Natural killer cell treated with Interleukin-12 subunit alpha and Interleukin-12 subunit beta and Interleukin-15 and Interleukin-18, amount 100 ng/mL, for 72 hours (primary cell): ENCODE results near the gene SERAC1. TPM values are rescaled to one million over a fixed set of nuclear protein-coding genes. Genes with fewer than 3 reads are reported as not detected.
A peak's percentile ranks its signal among the peaks of the same experiment; 100 is the strongest.
"Not testable (repeated sequence)": the region's sequence is repeated elsewhere in the genome, so short reads cannot be mapped to it uniquely, and the experiment has no call there.

ENCODE experiments used
- ATAC-seq, 2 donors: fragments of 150-1000 bp; cut with Tn5 transposase in 1 of 2; sonication (Bioruptor Pico), chemical (Tn5 transposase) in 1 of 2; 2 replicates each; pipeline ENCODE4 v1.10.0; 2021
- DNase-seq: peaks from one replicate; pipeline ENCODE4 v3.0.0; 2022; ENCODE audit warnings: low spot score
- H3K27ac Mint-ChIP-seq, 2 donors: 1 replicate in 1 of 2; 2 replicates in 1 of 2; pipeline ENCODE4 v1.8.0; 2022; ENCODE audit warnings: mixed read lengths in 2 of 2, mild to moderate bottlenecking in 1 of 2, moderate library complexity in 1 of 2
- H3K27me3 Mint-ChIP-seq, 2 donors: 1 replicate in 1 of 2; 2 replicates in 1 of 2; pipeline ENCODE4 v1.8.0; 2022; ENCODE audit warnings: mixed read lengths in 2 of 2
- H3K36me3 Mint-ChIP-seq: one replicate; pipeline ENCODE4 v1.8.0; 2022; ENCODE audit warnings: mixed read lengths
- H3K4me1 Mint-ChIP-seq, 2 donors: 1 replicate in 1 of 2; 2 replicates in 1 of 2; pipeline ENCODE4 v1.8.0; 2022; ENCODE audit warnings: low read depth in 2 of 2, mixed read lengths in 2 of 2, mild to moderate bottlenecking in 1 of 2
- H3K4me3 Mint-ChIP-seq: one replicate; pipeline ENCODE4 v1.8.0; 2022; ENCODE audit warnings: mixed read lengths
- H3K9me3 Mint-ChIP-seq: 2 replicates; pipeline ENCODE4 v1.8.0; 2022; ENCODE audit warnings: mixed read lengths
- total RNA-seq, 2 donors: library from RNA; stranded (reverse); gene quantifications; one replicate each; pipeline ENCODE4 v1.2.3, GENCODE V29; 2022

The SERAC1 gene
- total RNA-seq, 2 donors from 2014 or later, result 4.9 to 7.9 TPM

- Mint-ChIP-seq H3K9me3 (no peaks in the 10 kb centered on the region), H3K27me3 (no peaks in the 10 kb centered on the region), H3K4me3 (no peak overlapping the region), H3K4me1 (peaks cover 3 to 7% of the 10 kb centered on the region in 2 donors), H3K27ac (no peak overlapping the region), H3K36me3 (peaks cover 12% of the 10 kb centered on the region)
- ATAC-seq (no peak), DNase-seq (no peak)
Observed at GRCh38 chr6:158191032-158191431, 23.0 kb upstream of the SERAC1 start.

- H3K4me1 Mint-ChIP-seq, result peaks cover 7 to 11% of the 10 kb centered on the region in 2 donors
- peaks cover 12% of the 10 kb centered on the region for H3K36me3 Mint-ChIP-seq
Observed at GRCh38 chr6:158188591-158188990, 20.5 kb upstream of the SERAC1 start.

GRCh38 chr6:158185729-158186456 is 17.8 kb upstream of the SERAC1 start:
- no peak for DNase-seq
- H3K4me3 Mint-ChIP-seq, result peak overlapping the region; percentile 5
- H3K9me3 Mint-ChIP-seq, result no peaks in the 10 kb centered on the region
- peak overlapping the region; percentile 28 to 60 for H3K27ac Mint-ChIP-seq
- H3K4me1 Mint-ChIP-seq, result peaks cover 17 to 28% of the 10 kb centered on the region in 2 donors
- ATAC-seq, result peak in 1 of 2 donors; percentile 82
- H3K27me3 Mint-ChIP-seq, result no peaks in the 10 kb centered on the region
- H3K36me3 Mint-ChIP-seq, result peaks cover 22% of the 10 kb centered on the region

More at GRCh38 chr6:158188591-158188990, 20.5 kb upstream of the SERAC1 start:
- no peak overlapping the region for H3K27ac Mint-ChIP-seq
- H3K9me3 Mint-ChIP-seq, result no peaks in the 10 kb centered on the region
- DNase-seq (no peak), ATAC-seq (no peak)
- no peaks in the 10 kb centered on the region for H3K27me3 Mint-ChIP-seq
- H3K4me3 Mint-ChIP-seq, result no peak overlapping the region

GRCh38 chr6:158184608-158185007 is 16.5 kb upstream of the SERAC1 start:
- ATAC-seq (no peak), DNase-seq (no peak)
- H3K9me3 Mint-ChIP-seq, result no peaks in the 10 kb centered on the region
- H3K4me1 Mint-ChIP-seq, result peaks cover 17 to 30% of the 10 kb centered on the region in 2 donors
- no peaks in the 10 kb centered on the region for H3K27me3 Mint-ChIP-seq
- H3K36me3 Mint-ChIP-seq, result peaks cover 27% of the 10 kb centered on the region
- H3K4me3 Mint-ChIP-seq, result no peak overlapping the region
- H3K27ac Mint-ChIP-seq, result no peak overlapping the region

GRCh38 chr6:158183174-158183972 is 15.3 kb upstream of the SERAC1 start:
- ATAC-seq, H3K9me3 Mint-ChIP-seq, DNase-seq, H3K27me3 Mint-ChIP-seq, H3K27ac Mint-ChIP-seq, H3K4me3 Mint-ChIP-seq: not testable (repeated sequence)
- Mint-ChIP-seq H3K4me1 (peaks cover 22 to 30% of the 10 kb centered on the region in 2 donors), H3K36me3 (peaks cover 33% of the 10 kb centered on the region)

DNA sequence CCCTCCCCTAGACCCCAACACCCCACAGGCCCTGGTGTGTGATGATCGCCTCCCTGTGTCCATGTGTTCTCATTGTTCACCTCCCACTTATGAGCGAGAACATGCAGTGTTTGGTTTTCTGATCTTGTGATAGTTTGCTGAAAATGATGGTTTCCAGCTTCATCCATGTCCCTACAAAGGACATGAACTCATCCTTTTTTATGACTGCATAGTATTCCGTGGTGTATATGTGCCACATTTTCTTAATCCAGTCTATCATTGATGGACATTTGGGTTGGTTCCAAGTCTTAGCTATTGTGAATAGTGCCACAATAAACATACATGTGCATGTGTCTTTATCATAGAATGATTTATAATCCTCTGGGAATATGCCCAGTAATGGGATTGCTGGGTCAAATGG is 9.7 kb upstream of the SERAC1 start:
- H3K9me3 Mint-ChIP-seq, ATAC-seq, DNase-seq, H3K4me3 Mint-ChIP-seq, H3K27ac Mint-ChIP-seq, H3K27me3 Mint-ChIP-seq: not testable (repeated sequence)
- H3K36me3 Mint-ChIP-seq, result peaks cover 26% of the 10 kb centered on the region
- peaks cover 14 to 16% of the 10 kb centered on the region in 2 donors for H3K4me1 Mint-ChIP-seq

GRCh38 chr6:158175111-158175510 is 7.0 kb upstream of the SERAC1 start:
- DNase-seq (no peak), ATAC-seq (no peak)
- Mint-ChIP-seq H3K4me1 (peaks cover 0 to 9% of the 10 kb centered on the region in 2 donors), H3K27ac (no peak overlapping the region), H3K36me3 (peaks cover 11% of the 10 kb centered on the region), H3K27me3 (no peaks in the 10 kb centered on the region), H3K9me3 (no peaks in the 10 kb centered on the region), H3K4me3 (no peak overlapping the region)

DNA sequence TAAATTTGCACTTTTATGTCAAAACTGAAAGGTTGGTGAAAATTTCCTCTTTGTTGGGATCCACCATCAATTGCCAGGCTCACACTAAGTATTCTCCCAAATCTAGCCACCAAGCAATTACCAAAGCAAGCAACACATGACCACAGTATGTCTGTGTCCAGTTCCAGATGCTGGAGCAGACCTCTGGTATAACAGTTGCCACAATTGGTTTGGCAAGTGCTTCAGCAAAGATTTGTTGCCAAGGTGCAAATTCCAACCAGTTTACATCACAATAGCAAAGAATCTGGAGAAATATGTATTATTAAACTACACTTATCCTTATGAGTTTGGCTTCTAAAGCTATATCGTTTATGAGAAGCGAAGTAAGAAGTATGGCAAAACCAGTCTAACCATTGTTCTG is 6.5 kb upstream of the SERAC1 start:
- no peaks in the 10 kb centered on the region for H3K9me3 Mint-ChIP-seq
- H3K36me3 Mint-ChIP-seq, result peaks cover 11% of the 10 kb centered on the region
- no peak overlapping the region for H3K27ac Mint-ChIP-seq
- ATAC-seq, result no peak
- no peaks in the 10 kb centered on the region for H3K27me3 Mint-ChIP-seq
- DNase-seq, result no peak
- peaks cover 0 to 9% of the 10 kb centered on the region in 2 donors for H3K4me1 Mint-ChIP-seq
- H3K4me3 Mint-ChIP-seq, result no peak overlapping the region

DNA sequence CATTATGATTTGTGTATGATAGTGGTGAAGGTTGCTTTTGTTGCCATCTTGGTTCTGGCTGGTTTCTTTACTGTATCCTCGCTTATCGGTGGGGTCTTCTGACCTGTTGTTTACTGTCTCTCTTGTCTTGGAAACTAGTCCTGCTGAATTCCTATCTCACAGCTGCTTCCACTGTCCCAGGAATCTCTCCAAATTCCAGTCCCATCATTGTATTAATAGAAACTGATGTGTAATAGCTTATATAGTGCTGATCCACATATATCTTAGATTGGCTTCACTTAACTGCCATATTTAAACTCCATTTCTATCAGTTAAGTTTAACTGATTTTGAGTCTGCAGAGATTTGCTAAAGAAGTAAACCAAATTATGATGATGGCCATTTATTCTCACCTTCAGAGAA is 6.0 kb upstream of the SERAC1 start:
- Mint-ChIP-seq H3K9me3 (no peaks in the 10 kb centered on the region), H3K27ac (no peak overlapping the region), H3K4me3 (no peak overlapping the region), H3K4me1 (peaks cover 0 to 9% of the 10 kb centered on the region in 2 donors), H3K27me3 (no peaks in the 10 kb centered on the region), H3K36me3 (peaks cover 9% of the 10 kb centered on the region)
- ATAC-seq, result no peak
- DNase-seq, result no peak

- DNase-seq, result no peak
- no peaks in the 10 kb centered on the region for H3K9me3 Mint-ChIP-seq
- H3K4me1 Mint-ChIP-seq, result peaks cover 2 to 6% of the 10 kb centered on the region in 2 donors
- H3K27ac Mint-ChIP-seq, result no peak overlapping the region
- ATAC-seq, result no peak
- H3K27me3 Mint-ChIP-seq, result no peaks in the 10 kb centered on the region
- no peak overlapping the region for H3K4me3 Mint-ChIP-seq
- peaks cover 4% of the 10 kb centered on the region for H3K36me3 Mint-ChIP-seq
Observed at GRCh38 chr6:158172001-158172400, 3.9 kb upstream of the SERAC1 start.

DNA sequence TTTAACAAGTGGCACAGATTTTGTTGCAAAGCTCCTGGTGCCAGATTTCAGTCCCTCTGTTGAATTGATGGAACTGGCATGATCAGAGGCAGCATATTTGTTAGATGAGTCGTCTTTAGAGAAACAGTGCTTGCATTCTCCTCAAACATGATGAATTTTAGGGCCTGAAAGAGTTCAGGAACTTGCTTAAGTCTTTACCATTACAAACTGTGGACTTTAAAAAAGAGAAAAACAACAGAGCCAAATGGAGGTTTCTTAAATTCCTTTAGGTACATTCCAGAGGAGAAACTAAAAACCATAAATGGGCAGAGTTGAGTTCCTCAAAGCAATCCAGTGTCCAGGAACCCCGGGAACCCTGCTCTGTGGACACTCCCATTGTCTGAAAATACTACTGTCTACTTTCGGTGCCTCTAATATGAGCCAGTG is 2.6 kb upstream of the SERAC1 start:
- Mint-ChIP-seq H3K4me3 (no peak overlapping the region), H3K27ac (no peak overlapping the region), H3K4me1 (peaks cover 6 to 19% of the 10 kb centered on the region in 2 donors), H3K9me3 (no peaks in the 10 kb centered on the region), H3K27me3 (peaks cover 0 to 3% of the 10 kb centered on the region in 2 donors), H3K36me3 (peaks cover 7% of the 10 kb centered on the region)
- ATAC-seq (no peak), DNase-seq (no peak)

DNA sequence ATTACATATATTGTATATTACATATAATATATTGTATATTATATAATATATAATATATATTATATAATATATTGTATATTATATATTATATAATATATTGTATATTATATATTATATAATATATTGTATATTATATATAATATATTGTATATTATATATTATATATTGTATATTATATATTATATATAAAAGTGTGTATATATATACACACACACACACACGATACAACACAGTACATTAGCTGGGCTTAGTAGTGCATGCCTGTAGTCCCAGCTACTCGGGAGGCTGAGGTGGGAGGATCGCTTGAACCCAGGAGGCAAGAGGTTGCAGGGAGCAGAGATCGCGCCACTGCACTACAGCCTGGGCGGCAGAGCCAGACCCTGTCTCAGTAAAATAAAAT is 1.6 kb upstream of the SERAC1 start:
- not testable (repeated sequence) for H3K27me3 Mint-ChIP-seq, H3K4me3 Mint-ChIP-seq, H3K36me3 Mint-ChIP-seq, H3K27ac Mint-ChIP-seq, ATAC-seq, DNase-seq, H3K9me3 Mint-ChIP-seq
- peaks cover 9 to 28% of the 10 kb centered on the region in 2 donors for H3K4me1 Mint-ChIP-seq

DNA sequence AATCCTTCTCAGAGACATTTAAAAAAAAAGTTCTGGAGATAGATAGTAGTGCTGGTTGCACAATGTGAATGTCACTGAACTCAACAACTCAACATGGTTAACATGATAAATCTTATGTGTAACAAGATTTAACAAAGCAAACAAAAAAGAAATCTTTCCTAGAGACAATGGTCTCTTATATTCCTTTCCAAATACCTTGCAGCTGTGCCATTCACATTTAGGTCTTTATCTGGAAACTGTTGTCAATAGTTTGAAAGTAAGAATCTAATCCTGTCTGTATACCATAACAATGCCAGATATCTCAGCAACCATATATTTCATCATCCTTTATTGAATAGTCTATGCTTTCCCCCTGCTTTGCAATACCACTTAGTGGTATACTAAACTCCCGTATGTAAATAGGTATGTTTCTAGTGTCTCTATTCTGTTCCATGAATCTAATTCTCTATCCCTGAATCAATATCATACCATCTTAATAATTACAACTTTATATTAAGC is 2.1 kb downstream of the SERAC1 start:
- Mint-ChIP-seq H3K36me3 (peaks cover 9% of the 10 kb centered on the region), H3K9me3 (no peaks in the 10 kb centered on the region), H3K4me3 (peak overlapping the region; percentile 7), H3K27me3 (peaks cover 0 to 3% of the 10 kb centered on the region in 2 donors), H3K4me1 (peaks cover 9 to 30% of the 10 kb centered on the region in 2 donors), H3K27ac (no peak overlapping the region)
- DNase-seq, result no peak
- ATAC-seq, result no peak
